HG03432 (cell line): ENCODE measurements around the gene CES1.
"Not testable (repeated sequence)": the region's sequence is repeated elsewhere in the genome, so short reads cannot be mapped to it uniquely, and the experiment has no call there.

Experiments used
- ATAC-seq: cut with Tn5 transposase; IDR thresholded peaks from one replicate; pipeline ENCODE4 v1.9.1; 2021; ENCODE audit warnings: mild to moderate bottlenecking, moderate library complexity; ENCODE audit not compliant: unreplicated experiment

The CES1 gene

DNA sequence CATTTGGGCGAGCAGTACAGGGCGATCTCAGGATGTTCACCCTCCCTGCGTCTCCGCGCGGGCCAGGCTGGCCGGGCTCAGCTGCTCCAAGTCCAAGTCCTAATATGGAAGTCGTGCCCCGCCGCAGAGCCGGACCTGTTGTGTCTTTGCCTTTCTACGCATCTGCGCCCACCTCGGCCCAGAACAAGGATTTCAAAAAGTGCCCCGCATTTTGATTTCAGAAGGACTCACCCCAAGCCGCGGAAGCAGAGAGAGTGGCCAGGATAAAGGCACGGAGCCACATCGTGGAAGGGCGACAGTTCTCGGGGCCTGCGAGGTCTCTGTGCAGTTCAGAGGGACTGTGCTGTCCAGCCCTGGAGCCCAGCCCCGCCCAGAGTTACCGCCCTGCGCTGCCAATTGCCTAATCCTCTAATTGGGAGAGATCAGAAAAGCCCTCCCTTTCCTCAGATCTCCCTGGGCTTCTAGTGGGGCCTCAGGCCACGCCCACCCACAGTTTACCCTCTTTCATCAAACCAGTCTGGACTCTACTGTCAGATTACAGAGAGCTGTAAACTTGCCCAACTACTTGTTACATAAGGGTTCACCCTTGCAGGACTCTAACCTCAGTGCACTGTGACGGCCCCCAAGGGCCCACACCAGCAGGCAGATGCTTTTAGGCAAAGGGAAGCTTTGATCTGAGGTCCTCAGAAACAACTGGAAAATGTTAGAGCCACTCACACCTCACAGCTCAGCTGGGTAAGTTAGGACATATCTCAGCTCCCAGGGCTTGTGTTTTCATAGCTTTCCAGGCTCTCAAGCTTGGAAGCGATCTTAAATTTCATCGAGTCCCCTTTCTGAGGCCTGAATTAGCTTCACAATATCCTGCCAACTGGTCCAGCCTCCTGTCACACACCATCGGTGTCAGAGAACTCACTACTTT, at the start of gene CES1:
Gene CES1, minus strand, starts transcription at position 324 of the 919 bp plus-strand sequence. Its CDS starts 41 bp downstream, at position 283.
- ATAC-seq, result no peak

DNA sequence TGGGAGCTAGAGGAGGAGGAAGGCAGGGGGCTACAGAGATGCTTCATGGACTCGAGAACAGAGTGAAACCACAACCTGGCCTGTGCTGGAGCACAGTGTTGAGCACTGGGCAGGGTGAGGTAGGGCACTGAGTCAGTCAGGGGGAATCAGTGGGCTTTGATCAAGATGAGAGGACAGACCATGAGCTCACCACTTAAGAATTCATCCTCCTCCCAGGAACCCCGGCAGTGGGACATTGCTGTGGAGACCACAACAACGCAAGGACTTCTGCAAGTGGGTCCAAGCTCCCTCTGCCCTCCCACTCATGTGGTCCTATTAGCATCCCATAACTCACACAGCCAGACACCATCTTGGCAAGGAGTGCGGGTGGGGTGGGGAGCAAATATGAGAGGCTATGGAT, 44.0 kb upstream of the CES1 start:
- ATAC-seq, result no peak

DNA sequence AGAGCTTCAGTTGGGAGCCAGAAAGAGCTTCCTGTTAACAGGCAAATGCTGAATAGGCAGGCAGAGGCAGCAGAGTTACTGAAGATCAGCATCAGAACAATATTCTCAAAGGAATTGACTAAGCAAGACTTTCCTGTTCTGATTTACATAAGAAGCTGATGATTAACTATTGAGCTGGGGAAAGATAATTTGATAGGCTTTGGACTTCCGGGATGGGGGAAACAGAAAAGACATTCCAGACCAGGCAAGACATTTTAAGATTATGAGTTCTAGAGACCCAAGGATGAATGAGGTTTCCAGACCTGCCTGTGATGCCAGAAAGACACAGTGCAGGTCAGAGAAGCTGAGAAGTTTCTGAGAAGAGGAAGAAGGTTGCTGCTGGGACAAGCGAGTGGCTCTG, 42.4 kb upstream of the CES1 start, which contains the start of gene CES5A:
Gene CES5A, minus strand, starts transcription at position 101 of the 400 bp plus-strand sequence. CDS start 152 bp downstream, outside the sequence.
- ATAC-seq, result no peak

DNA sequence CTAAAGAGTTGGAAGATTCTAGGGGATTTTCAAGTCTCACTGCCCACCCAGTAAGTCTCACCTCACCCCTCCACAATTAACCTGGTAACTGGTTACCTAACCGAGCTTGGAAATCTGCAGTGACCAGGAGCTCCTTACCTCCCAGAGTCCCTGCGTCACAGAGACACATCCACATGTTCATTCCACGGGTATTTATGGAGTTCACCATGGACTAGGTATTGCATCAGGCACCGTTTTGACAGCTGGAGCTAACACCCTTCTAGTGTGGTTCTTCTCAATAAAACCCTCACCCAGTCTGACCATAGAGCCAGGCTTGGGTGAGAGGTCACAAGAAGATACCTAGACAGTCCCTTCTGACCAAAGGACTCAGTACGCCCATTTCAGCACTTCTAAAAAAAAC, 40.2 kb upstream of the CES1 start:
- no peak for ATAC-seq

DNA sequence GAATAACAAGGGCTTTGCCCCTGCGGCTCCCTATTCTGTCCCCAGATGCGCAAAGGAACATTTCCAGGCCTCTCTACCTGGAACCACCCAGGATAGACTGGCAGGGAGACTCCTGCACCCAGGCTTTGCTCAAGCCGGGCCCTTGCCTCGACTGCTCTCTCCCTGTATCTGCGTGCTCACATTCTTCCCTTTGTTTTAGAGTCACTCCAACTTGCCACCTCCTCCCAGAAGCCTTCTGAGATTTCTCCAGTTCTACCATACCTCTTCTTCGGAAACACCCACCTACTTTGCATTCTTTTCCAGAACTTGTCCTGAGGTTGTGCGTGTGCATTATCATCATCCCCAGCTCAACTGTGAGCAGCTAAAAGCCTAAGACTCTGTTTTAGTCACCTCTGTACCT, 39.2 kb upstream of the CES1 start:
- ATAC-seq, result no peak

DNA sequence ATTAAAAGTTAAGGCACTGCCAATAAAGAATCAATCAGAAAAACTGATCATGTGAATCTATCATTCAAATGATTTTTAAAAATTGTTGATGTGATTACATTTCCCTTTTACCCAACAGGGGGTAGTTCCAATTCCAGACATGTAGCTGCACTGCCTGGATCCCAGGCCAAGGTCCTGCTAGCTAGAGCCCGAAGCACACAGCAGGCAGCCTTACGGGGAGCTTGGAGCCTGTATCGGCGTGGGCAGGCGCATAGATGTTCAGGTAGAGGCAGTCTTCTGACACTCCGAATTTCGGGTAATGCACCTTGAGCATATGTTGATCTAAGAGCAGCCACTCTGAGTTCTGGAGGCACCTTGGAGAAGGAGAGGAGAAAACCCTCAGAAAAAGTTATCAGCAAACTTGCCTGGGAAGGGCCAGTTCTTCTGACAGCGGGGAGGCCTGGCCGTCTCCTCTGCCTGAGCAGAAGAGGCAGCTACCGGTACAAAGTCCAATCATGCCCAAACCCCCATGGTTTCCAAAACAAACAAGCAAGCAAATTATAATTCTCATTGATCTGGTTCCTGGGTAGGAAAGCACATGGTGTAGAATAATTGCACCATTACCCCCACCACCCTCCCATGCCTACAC, 38.6 kb upstream of the CES1 start:
- no peak for ATAC-seq

DNA sequence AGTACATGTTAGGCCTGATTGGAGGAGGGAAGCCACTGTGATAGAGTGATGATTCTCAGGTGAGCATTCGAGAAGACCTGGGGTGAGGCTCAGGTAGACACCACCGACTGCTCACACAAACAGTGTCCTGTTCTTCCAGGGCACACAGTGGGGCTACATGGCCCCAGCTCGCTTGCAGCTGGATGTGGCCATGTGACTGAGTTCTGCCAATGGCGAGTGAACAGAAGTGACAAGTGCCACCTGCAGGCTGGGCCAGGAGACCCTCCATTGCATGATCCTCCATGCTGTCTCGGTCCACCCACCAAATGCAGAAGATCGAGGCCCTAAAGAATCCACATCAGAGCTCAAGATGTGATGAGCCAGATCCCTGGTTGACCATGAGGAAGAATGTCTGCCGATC, 36.1 kb upstream of the CES1 start:
- ATAC-seq, result no peak

DNA sequence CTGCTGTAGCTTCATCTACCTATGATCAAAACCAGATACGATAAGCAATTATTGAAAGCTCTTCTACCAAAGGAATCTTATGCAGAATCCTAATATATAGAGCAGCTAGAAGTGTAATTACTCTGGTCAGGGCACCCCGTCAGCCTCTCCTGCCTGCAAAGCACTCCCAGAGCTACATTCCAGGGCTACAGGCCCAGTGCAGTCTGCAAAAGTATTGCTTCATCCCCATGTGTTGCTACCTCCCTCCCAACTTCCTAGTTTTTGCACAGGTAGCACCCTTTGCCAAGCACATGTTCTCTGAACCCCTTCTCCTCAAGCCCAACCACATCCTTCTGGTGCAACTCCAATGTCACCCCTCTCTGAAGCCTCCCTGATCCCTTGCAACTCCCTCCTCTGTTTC, 35.2 kb upstream of the CES1 start:
- ATAC-seq, result no peak

DNA sequence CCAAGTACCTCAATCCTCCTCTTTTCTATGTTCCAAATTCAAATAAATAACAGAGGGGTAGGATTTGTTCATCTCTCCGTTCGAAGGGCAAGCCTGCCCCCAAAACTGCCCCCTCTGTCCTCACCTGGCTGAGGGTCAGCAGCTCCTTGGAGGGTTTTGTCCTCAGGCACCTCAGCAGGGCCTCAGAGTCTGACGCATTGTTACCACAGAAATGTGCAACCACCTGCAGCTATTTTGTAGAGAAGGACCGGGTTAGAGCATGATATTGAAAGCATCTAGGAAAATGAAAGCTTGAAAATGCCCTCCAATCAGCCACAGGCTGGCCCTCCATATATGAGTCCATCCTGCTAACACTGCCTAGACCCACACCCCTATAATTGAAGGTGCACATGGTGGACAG, 28.4 kb upstream of the CES1 start:
- no peak for ATAC-seq

DNA sequence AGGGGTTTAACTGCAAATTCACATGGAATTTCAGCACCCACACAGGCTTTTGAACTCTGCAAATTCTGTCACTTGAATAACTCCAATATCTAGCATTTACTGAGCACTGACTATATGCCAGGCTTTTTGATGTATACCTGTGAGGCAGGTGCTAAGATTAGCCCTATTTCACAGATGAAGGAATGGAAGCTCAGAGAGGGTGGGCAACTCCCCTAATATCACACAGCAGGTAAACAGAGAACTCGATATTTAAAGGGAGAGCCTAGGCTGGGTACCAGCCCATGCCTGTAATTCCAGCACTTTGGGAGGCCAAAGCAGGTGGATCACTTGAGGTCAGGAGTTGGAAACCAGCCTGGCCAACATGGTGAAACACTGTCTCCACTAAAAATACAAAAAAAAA, 24.8 kb upstream of the CES1 start:
- ATAC-seq, result not testable (repeated sequence)

DNA sequence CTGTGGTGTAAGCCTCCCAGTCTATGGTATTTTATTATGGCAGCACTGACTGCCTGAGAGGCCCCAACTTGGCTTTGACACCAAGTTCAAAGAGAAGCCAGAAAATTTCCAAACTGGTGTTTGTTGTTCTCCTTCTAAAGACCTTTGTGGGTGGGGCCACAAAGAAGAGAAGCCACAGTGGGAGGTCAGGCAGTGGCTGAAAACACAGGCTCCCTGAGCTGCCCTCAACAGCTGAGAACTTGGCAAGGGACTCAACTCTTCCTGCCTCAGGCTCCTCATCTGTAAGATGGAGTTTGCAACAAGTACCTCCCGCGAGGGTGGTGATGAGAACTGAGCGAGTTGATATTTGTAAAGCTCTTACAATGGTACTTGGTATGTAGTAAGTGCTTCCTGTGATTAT, 24.1 kb upstream of the CES1 start:
- ATAC-seq, result no peak

DNA sequence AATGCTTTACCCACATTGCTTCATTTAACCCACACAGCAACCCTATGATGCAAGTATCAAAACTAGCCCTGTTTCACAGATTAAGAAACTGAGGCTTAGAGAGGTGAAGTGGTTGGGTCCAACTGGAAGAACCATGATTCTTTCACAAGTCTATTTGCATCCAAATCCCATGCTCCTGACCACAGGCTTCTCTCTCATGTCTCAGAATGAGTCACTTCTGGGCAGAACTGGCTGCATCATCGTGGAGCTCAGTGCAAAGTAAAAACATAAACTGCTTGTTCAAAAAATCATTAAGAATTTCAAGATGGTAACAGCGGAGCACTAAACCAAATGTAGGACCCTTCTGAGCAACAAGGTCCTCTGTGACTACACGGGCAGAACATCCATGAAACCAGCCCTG, 20.2 kb upstream of the CES1 start:
- ATAC-seq, result no peak

DNA sequence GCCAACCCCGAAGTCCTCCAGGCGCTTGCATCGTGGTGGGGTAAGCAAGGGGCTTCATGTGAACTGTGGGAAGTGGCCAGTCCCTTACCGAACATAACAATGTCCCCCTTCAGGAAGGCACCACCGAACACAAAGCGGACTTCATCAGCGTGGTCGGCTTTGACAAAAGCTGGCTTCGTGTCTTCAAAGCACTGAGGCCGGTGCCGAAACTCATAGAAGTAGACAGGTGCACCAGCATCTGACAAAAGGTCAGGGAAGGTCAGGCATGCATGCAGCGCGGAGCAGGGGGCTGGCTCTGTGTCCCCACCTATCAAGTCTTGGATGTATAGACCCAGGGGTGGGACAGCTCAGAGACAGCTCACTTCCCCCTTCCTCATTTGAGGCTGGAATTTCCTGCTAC, 16.6 kb upstream of the CES1 start:
- ATAC-seq, result no peak

DNA sequence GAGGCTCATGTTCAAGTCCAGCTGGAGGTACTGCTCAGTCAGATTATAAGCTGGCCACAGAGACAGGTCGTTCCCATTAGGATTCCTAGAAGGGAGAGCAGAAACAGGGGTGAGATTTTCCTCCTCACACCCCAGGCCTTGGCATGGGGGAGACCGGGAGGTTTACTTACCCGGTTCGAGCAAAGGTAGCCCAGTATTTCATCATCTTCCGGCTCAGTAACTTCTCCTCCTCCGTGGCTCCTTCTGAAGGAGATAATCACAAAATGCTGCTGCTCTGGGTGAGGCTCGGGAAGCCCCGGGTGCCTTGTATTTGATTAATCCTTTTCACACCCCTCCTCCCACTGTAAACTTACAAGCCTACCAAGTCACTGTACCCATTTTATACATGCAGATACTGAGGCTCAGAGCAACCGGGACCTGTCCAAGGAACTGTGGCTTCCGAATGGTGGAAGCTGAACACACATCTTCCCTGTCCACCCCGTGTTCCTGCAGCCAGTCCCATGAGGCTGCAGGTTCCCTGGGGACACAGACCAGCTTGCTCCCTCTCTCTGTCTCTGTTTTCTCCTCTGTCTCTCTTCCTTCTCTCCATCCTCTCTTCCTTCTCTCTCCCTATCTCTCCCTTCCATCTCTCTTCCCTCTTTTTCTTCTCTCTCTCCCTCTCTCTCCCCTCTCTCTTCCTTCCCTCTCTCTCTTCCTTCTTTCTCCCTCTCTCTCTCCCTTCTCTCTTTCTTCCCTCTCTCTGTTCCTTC, 13.9 kb upstream of the CES1 start:
- no peak for ATAC-seq

DNA sequence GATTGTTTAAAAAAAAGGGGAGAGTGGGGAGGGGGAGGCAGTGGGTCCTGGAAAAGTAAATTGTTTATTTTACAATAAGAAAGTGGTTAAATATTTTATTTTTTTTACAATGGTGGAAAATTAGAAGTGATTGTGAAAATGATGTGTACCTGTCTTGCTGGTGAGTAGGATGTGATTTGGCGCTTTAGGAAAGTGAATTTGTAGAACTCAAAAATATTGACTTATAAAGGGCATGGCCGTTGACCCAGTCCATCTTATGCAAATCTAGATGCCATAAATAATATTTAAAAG, 10.2 kb upstream of the CES1 start:
- no peak for ATAC-seq

DNA sequence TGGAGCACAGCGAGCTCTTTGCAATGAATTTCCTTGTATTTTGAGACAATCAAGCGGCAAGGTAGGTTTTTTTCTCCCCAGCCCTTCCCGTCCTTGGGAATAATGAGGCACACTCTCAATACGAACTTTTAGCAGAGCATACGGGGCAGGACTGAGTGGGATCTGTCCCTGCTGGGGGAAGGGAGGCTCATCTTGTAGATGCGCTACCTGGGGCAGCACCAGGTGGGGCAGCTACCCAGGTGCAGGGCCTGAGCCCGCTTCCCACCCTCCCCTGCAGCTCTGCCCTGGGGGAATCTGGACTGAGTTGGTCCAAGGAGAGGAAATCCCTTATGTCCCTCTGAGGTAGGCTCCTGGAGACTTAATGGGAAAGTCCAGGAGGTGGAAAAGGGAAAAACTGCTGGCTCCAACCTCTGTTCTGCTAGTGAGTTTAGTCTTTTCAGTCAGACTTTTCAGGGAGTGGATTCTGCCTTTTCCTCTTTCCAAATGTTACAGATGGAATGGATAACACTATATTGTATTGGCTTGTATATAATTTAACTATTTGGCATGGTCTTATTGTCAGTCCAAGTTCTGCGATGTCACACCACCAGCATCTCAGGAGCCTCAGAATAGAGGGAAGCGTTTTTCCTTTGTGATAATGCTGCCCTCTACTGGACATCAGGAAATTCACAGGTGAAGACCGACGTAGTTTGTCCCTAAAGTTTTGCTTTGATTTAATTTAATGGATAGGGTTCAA, 9.6 kb upstream of the CES1 start:
- peak; percentile 64 for ATAC-seq

DNA sequence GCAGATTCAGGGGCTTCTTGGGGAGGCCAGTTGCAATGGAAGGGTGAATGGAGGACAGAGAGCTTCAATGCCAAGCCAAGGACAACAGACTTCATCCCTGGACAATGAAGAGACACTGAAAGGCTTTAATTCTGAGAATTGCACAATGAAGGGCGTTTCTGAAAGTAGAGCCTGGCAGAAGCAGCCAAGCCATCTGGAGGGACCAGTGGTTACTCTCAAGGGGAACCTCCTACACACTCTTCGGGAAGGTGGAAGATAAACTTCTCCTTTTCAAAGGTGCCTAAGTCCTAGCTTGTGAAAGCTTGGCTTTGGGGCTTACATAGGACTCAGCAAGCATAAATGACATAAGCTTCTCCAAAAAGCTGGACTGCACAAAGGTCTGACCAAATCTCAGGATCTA, 6.2 kb upstream of the CES1 start:
- no peak for ATAC-seq

DNA sequence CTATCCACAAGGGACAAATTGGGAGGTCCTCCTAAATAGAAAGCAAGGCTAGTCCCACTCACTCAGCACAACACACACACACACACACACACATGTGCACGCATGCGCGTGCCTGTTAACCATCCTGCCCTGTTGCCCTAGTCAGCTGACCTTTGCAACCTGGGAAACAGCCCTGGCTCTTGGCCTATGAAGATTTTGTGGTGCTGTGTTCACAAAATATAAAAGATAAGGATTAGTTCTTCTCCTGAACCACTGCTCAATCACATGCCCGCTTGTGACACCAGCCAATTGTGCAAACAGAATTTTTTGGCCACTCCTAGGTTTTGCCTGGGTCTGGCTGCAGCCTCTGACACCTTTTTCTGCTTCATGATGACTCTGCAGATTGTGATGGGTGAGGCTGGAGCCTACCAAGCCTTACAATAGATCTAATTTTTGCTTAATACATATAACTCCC, 3.3 kb upstream of the CES1 start:
- ATAC-seq, result no peak

DNA sequence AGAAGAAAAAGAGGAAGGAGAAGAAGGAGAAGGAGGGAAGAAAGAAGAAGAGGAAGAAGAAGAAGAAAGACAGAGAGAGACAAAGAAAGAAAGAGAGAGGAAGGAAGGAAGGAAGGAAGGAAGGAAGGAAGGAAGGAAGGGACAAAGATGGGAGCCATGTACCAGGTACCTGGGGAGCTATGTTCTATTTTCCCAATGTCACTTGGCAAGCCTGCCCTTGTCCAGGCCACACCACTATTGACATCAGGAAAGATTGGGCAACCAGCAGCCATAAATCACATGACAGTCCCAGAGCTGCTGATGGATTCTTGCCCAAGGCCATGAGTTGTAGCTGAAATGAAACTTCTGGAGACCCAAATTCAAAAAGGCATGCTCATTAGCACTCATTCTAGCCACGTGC, 2.7 kb upstream of the CES1 start:
- ATAC-seq, result no peak

DNA sequence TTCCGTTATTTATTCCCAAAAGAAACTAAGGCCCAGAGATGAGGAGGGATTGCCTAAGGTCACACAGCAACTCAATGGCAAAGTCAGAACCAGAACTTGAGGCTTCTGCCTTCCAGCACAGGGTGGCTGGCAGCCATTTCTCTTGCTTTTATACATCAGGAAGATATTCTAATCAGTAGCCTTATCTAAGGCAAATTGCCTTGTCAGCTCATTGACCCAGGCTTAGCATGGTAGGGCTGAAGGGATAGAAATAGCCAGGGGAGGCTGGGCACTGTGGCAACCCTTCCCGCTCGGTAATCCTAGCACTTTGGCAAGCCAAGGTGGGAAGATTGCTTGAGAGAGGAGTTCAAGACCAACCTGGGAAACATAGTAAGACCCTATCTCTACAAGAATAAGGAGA, 2.3 kb upstream of the CES1 start:
- ATAC-seq, result not testable (repeated sequence)

DNA sequence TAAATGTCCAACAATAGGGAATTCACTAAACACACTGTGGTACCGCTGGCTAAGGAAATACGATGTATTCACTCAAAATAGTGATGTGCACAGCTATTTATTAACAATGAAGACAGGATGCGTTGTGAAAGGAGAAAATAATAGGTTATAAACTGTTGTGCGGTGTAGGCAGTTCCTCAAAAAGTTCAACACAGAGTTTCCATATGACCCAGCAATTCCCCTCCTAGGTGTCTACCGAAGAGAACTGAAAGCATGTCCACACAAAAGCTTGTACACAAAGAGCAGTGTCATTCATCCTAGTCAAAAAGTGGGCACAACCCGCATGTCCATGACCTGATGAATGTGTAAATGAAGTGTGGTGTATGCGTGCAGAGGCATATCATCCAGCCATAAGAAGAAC, 1.2 kb upstream of the CES1 start:
- ATAC-seq, result peak; percentile 87
